ENCODE results near the gene MYO18A. TPM values are rescaled to one million over a fixed set of nuclear protein-coding genes. Genes with fewer than 3 reads are reported as not detected.

Gene MYO18A
- total RNA-seq, 4 donors from 2014 or later, result 104 to 359 (median 188) TPM

DNA sequence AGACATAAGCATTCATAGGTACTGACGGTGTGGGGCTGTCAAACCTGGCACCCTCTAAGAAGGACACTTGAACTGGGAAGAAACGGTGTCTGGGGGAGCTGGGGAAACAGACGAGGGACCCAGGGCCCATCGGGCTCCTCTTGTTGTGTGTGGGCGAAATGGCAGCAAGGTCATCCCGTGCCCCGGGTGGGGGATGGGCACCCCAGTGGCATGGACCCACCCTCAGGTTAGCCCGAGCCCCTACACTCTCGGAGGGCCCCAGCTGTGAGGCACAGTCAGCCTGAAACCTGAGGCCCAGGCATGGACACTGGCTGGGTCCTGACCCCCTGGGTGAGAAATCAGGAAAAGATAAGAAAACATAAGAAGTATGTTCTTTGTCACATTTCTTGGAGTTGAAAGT lies 57.1 kb downstream of the MYO18A start:
- Histone ChIP-seq H3K4me3 (no peak overlapping the region), H3K36me3 (peaks cover 0 to 47% (median 0%) of the 10 kb centered on the region in 3 donors), H3K9me3 (no peaks in the 10 kb centered on the region), H3K27ac (no peak overlapping the region), H3K4me1 (peaks cover 0 to 24% (median 0%) of the 10 kb centered on the region in 4 donors), H3K27me3 (no peaks in the 10 kb centered on the region)
- TF ChIP-seq POLR2A (IDR thresholded peaks at IDR 0.05), result no peak
- TF ChIP-seq, protein P1, sequence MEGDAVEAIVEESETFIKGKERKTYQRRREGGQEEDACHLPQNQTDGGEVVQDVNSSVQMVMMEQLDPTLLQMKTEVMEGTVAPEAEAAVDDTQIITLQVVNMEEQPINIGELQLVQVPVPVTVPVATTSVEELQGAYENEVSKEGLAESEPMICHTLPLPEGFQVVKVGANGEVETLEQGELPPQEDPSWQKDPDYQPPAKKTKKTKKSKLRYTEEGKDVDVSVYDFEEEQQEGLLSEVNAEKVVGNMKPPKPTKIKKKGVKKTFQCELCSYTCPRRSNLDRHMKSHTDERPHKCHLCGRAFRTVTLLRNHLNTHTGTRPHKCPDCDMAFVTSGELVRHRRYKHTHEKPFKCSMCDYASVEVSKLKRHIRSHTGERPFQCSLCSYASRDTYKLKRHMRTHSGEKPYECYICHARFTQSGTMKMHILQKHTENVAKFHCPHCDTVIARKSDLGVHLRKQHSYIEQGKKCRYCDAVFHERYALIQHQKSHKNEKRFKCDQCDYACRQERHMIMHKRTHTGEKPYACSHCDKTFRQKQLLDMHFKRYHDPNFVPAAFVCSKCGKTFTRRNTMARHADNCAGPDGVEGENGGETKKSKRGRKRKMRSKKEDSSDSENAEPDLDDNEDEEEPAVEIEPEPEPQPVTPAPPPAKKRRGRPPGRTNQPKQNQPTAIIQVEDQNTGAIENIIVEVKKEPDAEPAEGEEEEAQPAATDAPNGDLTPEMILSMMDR (IDR thresholded peaks at IDR 0.05), result no peak
- no peak for DNase-seq

DNA sequence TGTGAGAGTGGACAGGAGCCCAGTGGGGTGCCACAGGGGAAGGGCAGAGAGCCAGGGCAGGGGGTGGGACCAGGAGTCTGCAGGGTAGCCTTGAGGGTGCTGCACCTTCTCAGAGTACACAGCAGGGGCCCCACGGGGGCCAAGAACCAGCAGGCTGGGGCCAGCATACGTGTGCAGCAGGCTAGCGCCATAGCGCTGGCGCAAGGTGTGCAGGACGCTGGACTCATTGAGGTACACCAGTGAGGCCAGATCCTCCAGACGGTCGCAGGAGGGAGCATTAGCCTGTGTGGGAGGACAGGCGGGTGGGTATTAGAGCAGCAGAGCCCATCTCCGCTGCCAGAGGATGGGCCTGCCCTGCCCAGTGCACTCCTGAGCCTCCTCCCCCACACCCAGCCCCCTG lies 58.8 kb downstream of the MYO18A start:
- DNase-seq, result no peak
- Histone ChIP-seq H3K4me3 (no peak overlapping the region), H3K4me1 (peaks cover 0 to 21% (median 0%) of the 10 kb centered on the region in 4 donors), H3K36me3 (peaks cover 0 to 44% (median 0%) of the 10 kb centered on the region in 3 donors), H3K27ac (no peak overlapping the region), H3K9me3 (no peaks in the 10 kb centered on the region), H3K27me3 (no peaks in the 10 kb centered on the region)
- no peak for TF ChIP-seq POLR2A (IDR thresholded peaks at IDR 0.05)
- TF ChIP-seq, protein P1 (IDR thresholded peaks at IDR 0.05), result no peak

DNA sequence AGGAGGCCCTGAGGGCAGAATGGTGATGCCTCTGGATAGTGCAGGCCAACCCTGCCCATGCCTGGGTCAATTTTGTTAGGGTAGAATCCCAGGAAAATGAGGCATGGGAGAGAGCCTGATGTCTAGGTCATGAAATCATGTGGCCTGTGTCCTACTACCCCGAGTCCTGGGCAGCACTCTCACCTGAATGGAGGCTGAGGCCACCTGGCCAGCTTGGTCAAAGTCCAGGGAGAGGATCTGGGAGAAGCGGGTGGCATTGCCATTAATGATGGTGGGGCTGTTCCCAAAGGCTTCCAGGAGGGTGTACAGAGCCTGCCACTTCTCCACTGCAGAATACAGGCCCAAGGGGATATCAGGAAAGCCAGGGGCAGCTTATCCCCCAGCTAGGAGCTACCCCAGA lies 59.8 kb downstream of the MYO18A start:
- H3K9me3 ChIP-seq, result no peaks in the 10 kb centered on the region
- H3K36me3 ChIP-seq, result peaks cover 0 to 54% (median 0%) of the 10 kb centered on the region in 3 donors
- DNase-seq, result no peak

DNA sequence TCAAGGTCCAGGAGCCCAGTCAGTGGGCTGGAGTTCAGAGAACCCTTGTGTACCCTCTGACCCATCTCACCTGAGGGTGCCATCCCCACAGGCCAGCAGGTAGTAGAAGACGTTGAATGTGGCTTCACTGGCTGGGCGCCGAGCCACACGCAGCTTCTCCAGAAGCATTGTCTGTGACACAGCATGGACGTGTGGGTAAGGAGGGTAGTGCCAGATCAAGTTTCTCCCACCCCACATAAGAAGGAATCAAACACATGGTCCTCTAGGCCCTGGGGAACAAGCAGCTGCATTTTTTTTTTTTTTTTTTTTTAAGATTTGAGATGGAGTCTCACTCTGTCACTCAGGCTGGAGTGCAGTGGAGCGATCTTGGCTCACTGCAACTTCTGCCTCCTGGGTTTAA lies 60.9 kb downstream of the MYO18A start:
- H3K4me1 ChIP-seq, result peaks cover 0 to 1% (median 0%) of the 10 kb centered on the region in 4 donors
- TF ChIP-seq POLR2A (IDR thresholded peaks at IDR 0.05), result no peak
- TF ChIP-seq, protein P1 (IDR thresholded peaks at IDR 0.05), result no peak
- H3K27me3 ChIP-seq, result no peaks in the 10 kb centered on the region
- no peaks in the 10 kb centered on the region for H3K9me3 ChIP-seq
- no peak overlapping the region for H3K27ac ChIP-seq
- no peak for DNase-seq
- peaks cover 0 to 65% (median 0%) of the 10 kb centered on the region in 3 donors for H3K36me3 ChIP-seq
- no peak overlapping the region for H3K4me3 ChIP-seq

More for the DNA sequence above, 59.8 kb downstream of the MYO18A start:
- no peaks in the 10 kb centered on the region for H3K27me3 ChIP-seq
- H3K4me1 ChIP-seq, result peaks cover 0 to 11% (median 0%) of the 10 kb centered on the region in 4 donors
- TF ChIP-seq, protein P1 (IDR thresholded peaks at IDR 0.05), result no peak
- TF ChIP-seq POLR2A (IDR thresholded peaks at IDR 0.05), result no peak
- no peak overlapping the region for H3K4me3 ChIP-seq
- no peak overlapping the region for H3K27ac ChIP-seq

DNA sequence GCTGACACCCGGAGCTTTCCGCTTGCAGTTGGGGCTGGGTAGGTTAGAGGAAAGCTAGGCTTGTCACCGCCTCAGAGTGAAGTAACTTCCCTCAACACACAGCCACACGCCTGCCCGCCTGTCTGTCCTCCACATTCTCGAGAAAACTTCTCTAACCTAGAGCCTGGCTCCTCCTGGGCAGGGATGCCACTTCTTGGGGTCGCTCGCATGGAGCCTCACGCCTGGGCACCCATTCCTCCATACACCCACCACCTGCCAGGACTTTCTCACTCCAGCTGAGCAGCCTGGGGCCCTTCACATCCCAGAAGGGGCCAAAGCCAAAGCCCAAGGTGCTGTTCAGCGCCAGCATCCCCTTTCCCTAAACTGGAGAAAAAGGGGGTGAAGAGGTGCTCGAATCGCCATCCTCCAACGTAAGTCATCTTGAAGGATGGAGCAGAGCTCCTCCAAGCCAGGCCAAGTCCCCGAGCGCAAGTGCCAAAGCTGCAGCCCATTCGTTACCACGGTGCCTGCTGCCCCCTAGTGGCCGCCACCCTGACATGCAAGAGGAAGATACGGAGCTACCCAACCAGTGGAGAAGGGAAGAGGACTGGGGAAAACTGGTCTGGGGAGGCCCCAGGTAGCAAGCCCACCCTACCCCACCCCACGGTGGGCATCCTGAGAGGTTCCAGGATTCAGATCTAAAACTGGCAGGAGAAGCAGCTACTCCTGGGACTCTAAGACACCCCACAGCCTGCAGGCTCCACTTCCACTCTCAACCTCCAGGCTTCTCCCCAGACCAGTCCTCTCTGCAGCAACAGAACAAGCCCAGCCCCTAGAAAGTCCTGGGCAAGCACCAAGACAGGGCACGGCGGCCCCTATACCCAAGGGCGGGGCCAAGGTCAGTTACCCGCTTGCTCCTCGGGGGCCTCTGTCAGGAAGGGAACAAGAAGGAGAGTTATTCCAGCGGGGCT lies 63.1 kb downstream of the MYO18A start:
- H3K4me1 ChIP-seq, result peaks cover 0 to 4% (median 0%) of the 10 kb centered on the region in 4 donors
- no peak overlapping the region for H3K4me3 ChIP-seq
- H3K27me3 ChIP-seq, result no peaks in the 10 kb centered on the region
- H3K9me3 ChIP-seq, result no peaks in the 10 kb centered on the region
- H3K36me3 ChIP-seq, result peaks cover 0 to 80% (median 0%) of the 10 kb centered on the region in 3 donors
- peak; percentile 76 to 89 (median 80) for DNase-seq
- H3K27ac ChIP-seq, result no peak overlapping the region
- TF ChIP-seq, protein P1 (IDR thresholded peaks at IDR 0.05), result peak; percentile 71 to 94 (median 79)
- no peak for TF ChIP-seq POLR2A (IDR thresholded peaks at IDR 0.05)
